H9 (cell line): ENCODE measurements around the gene TOR4A. TPM values are rescaled to one million over a fixed set of nuclear protein-coding genes. Genes with fewer than 3 reads are reported as not detected.

ENCODE experiments used
- DNase-seq: peaks from one replicate; pipeline ENCODE4 v3.0.0-alpha.2; 2017
- H2AFZ ChIP-seq: one replicate; pipeline ENCODE4 v1.6.1; 2013; ENCODE audit warnings: mild to moderate bottlenecking, low read length, control low read depth, moderate library complexity
- H2AK5ac ChIP-seq: 2 replicates; pipeline ENCODE4 v1.6.1; 2013; ENCODE audit warnings: low read length, control low read depth, mixed read lengths; ENCODE audit not compliant: insufficient read length
- H2BK120ac ChIP-seq: one replicate; pipeline ENCODE4 v1.6.1; 2013; ENCODE audit warnings: low read depth, mild to moderate bottlenecking, low read length, control low read depth, inconsistent platforms; ENCODE audit not compliant: poor library complexity, severe bottlenecking
- H2BK12ac ChIP-seq: 2 replicates; pipeline ENCODE4 v1.6.1; 2013; ENCODE audit warnings: low read length, control low read depth, mixed read lengths, low read depth; ENCODE audit not compliant: insufficient read length
- H2BK15ac ChIP-seq: 2 replicates; pipeline ENCODE4 v1.6.1; 2013; ENCODE audit warnings: low read depth, low read length, control low read depth
- H2BK20ac ChIP-seq: one replicate; pipeline ENCODE4 v1.6.1; 2013; ENCODE audit warnings: low read depth, mild to moderate bottlenecking, low read length, control low read depth, inconsistent platforms; ENCODE audit not compliant: poor library complexity, severe bottlenecking
- H2BK5ac ChIP-seq: 2 replicates; pipeline ENCODE4 v1.6.1; 2013; ENCODE audit warnings: low read length, control low read depth, mixed read lengths; ENCODE audit not compliant: insufficient read length
- H3K14ac ChIP-seq: 2 replicates; pipeline ENCODE4 v1.6.1; 2013; ENCODE audit warnings: low read length, control low read depth; ENCODE audit not compliant: insufficient read depth
- H3K18ac ChIP-seq: 2 replicates; pipeline ENCODE4 v1.6.1; 2013; ENCODE audit warnings: low read depth, mild to moderate bottlenecking, mixed read lengths, low read length, control low read depth; ENCODE audit not compliant: insufficient read length
- H3K23ac ChIP-seq: 2 replicates; pipeline ENCODE4 v1.6.1; 2013; ENCODE audit warnings: low read length, control low read depth, mixed read lengths, low read depth; ENCODE audit not compliant: insufficient read length
- H3K23me2 ChIP-seq: 2 replicates; pipeline ENCODE4 v1.6.1; 2013; ENCODE audit warnings: low read depth, mild to moderate bottlenecking, mixed read lengths, low read length, control low read depth; ENCODE audit not compliant: insufficient read length, poor library complexity, severe bottlenecking
- H3K27ac ChIP-seq: 2 replicates; pipeline ENCODE4 v1.5.1; 2013; ENCODE audit warnings: low read length, control low read depth, mixed read lengths, low read depth; ENCODE audit not compliant: insufficient read length
- H3K27me3 ChIP-seq: 2 replicates; pipeline ENCODE4 v1.6.1; 2013; ENCODE audit warnings: low read length, control low read depth, inconsistent platforms; ENCODE audit not compliant: insufficient read depth
- H3K4ac ChIP-seq: 2 replicates; pipeline ENCODE4 v1.6.1; 2013; ENCODE audit warnings: low read depth, mild to moderate bottlenecking, control low read depth, inconsistent platforms, low read length, moderate library complexity
- H3K4me1 ChIP-seq: 2 replicates; pipeline ENCODE4 v1.6.1; 2013; ENCODE audit warnings: low read length, control low read depth, inconsistent platforms; ENCODE audit not compliant: insufficient read depth
- H3K4me2 ChIP-seq: 2 replicates; pipeline ENCODE4 v1.6.1; 2013; ENCODE audit warnings: low read length, control low read depth, mixed read lengths; ENCODE audit not compliant: insufficient read length, insufficient read depth
- H3K56ac ChIP-seq: 2 replicates; pipeline ENCODE4 v1.6.1; 2013; ENCODE audit warnings: low read depth, mild to moderate bottlenecking, mixed read lengths, low read length, control low read depth; ENCODE audit not compliant: insufficient read length
- H3K79me1 ChIP-seq: 2 replicates; pipeline ENCODE4 v1.6.1; 2013; ENCODE audit warnings: low read depth, mild to moderate bottlenecking, moderate library complexity, low read length, control low read depth, inconsistent platforms; ENCODE audit not compliant: insufficient read depth, poor library complexity, severe bottlenecking
- H3K79me2 ChIP-seq: 2 replicates; pipeline ENCODE4 v1.6.1; 2013; ENCODE audit warnings: low read length, control low read depth, inconsistent platforms; ENCODE audit not compliant: insufficient read depth
- H3K9ac ChIP-seq: 2 replicates; pipeline ENCODE4 v1.6.1; 2013; ENCODE audit warnings: low read length, control low read depth, mixed read lengths; ENCODE audit not compliant: insufficient read length; ENCODE audit errors: extremely low read depth
- H3K9me3 ChIP-seq: one replicate; pipeline ENCODE4 v1.6.1; 2013; ENCODE audit warnings: low read depth, low read length, inconsistent platforms; ENCODE audit not compliant: control insufficient read depth
- H3T11ph ChIP-seq: one replicate; pipeline ENCODE4 v1.6.1; 2013; ENCODE audit warnings: mild to moderate bottlenecking, low read length, control low read depth, inconsistent platforms
- H4K20me1 ChIP-seq: one replicate; pipeline ENCODE4 v1.6.1; 2013; ENCODE audit not compliant: control insufficient read depth, insufficient read length, insufficient read depth
- H4K5ac ChIP-seq: 2 replicates; pipeline ENCODE4 v1.6.1; 2013; ENCODE audit warnings: low read depth, mild to moderate bottlenecking, mixed read lengths, low read length, control low read depth; ENCODE audit not compliant: insufficient read length
- H4K8ac ChIP-seq: replicated peaks from 2 replicates; pipeline ENCODE4 v1.6.1; 2013; ENCODE audit warnings: low read length, control low read depth, mixed read lengths, low read depth; ENCODE audit not compliant: insufficient read length
- H4K91ac ChIP-seq: 2 replicates; pipeline ENCODE4 v1.6.1; 2013; ENCODE audit warnings: low read depth, mild to moderate bottlenecking, moderate library complexity, mixed read lengths, low read length, control low read depth; ENCODE audit not compliant: insufficient read length
- H3K27ac Mint-ChIP-seq, 3 experiments: 2 replicates in 2 of 3; 3 replicates in 1 of 3; pipeline ENCODE4 v1.8.0; 2020 to 2021; ENCODE audit warnings: mixed read lengths in 3 of 3, mild to moderate bottlenecking in 1 of 3, moderate library complexity in 1 of 3
- H3K27me3 Mint-ChIP-seq: 2 replicates; pipeline ENCODE4 v1.8.0; 2021; ENCODE audit warnings: low read depth, mild to moderate bottlenecking, moderate library complexity, mixed read lengths
- H3K36me3 Mint-ChIP-seq, 3 experiments: 2 replicates in 2 of 3; 3 replicates in 1 of 3; pipeline ENCODE4 v1.8.0; 2020 to 2021; ENCODE audit warnings: low read depth in 3 of 3, mixed read lengths in 3 of 3; ENCODE audit not compliant: insufficient read depth in 1 of 3
- H3K4me1 Mint-ChIP-seq, 2 experiments: 2 replicates each; pipeline ENCODE4 v1.8.0; 2020; ENCODE audit warnings: mixed read lengths in 2 of 2
- H3K4me3 Mint-ChIP-seq, 2 experiments: 2 replicates in 1 of 2; 3 replicates in 1 of 2; pipeline ENCODE4 v1.8.0; 2020 to 2021; ENCODE audit warnings: mild to moderate bottlenecking in 2 of 2, mixed read lengths in 2 of 2, moderate library complexity in 1 of 2
- H3K9me3 Mint-ChIP-seq, 2 experiments: 2 replicates in 1 of 2; 3 replicates in 1 of 2; pipeline ENCODE4 v1.8.0; 2020; ENCODE audit warnings: mild to moderate bottlenecking in 2 of 2, mixed read lengths in 2 of 2, moderate library complexity in 1 of 2
- whole genome bisulfite sequencing: extraction: QIAGEN DNeasy Blood & Tissue Kit; methylation state at CpG from one replicate; pipeline ENCODE4 v1.1.7; 2013; ENCODE audit warnings: missing lambda C conversion rate, low lambda C conversion rate, mixed read lengths; ENCODE audit not compliant: insufficient read length; ENCODE audit errors: extremely low coverage; 5-methylcytosine and 5-hydroxymethylcytosine counted together
- total RNA-seq: library from RNA; stranded (reverse); gene quantifications from 2 replicates; pipeline ENCODE4 v1.2.1, GENCODE V29; 2021
- TF ChIP-seq, protein P1 (sequence below): fragments of 200-600 bp; sonication (generic); conservative IDR thresholded peaks from 3 replicates; pipeline ENCODE4 v1.8.0; 2021; ENCODE audit warnings: antibody characterized with exemption, mild to moderate bottlenecking

Gene TOR4A
- total RNA-seq, 1 experiment from 2014 or later, result 6.2 TPM

DNA sequence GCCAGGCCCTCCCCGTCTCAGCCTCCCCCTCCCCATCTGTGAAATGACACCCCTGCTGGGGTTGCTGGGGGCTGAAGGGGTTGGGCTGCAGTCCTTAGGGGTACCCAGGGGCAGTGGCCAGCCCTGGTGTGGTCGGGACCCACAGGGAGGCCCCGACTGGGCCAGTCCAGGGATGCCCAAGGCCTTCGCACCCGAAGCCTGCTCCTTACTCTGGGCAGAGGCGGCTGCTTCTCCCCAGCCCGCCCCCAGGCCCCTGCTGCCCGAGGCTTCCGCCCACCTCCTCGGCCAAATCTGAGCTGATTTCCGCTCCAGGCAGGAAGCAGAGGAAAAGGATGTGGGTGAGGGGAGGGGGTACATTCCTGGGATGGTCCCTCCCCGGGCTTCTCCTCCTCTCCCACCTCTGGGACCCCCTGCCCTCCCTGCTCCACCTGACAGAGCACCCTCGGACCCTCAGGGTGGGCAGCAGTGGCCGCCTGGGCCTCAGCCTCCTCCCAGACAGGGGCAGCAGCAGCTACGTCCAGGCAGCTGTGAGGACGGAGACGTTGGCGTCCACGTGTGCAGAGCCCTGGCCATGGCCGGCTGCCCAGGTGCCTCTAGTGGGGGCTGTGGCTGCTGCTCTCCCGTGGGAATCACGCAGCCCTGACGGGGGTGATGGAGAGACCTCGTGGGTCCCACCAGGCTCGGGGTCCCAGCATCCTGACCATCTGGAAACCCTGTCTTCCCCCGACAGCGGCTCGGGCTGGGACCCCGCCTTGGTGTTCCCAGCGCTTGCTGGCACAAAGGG is 28.7 kb downstream of the TOR4A start:
- Histone ChIP-seq H3K23me2 (no peaks in the 10 kb centered on the region), H2BK12ac (no peak overlapping the region), H2AFZ (no peak overlapping the region), H3K9me3 (no peaks in the 10 kb centered on the region), H2BK20ac (no peak overlapping the region), H3K79me1 (no peaks in the 10 kb centered on the region), H3K9ac (no peak overlapping the region), H3K4me1 (no peaks in the 10 kb centered on the region; the same call in 1 of the 2 replicates), H4K8ac (no peak overlapping the region), H3K4ac (no peak overlapping the region), H2BK120ac (no peak overlapping the region), H3K4me2 (no peak overlapping the region), H3K23ac (no peak overlapping the region), H2AK5ac (no peak overlapping the region), H3K18ac (no peak overlapping the region), H3T11ph (no peak overlapping the region), H4K5ac (no peak overlapping the region), H4K91ac (no peak overlapping the region), H2BK5ac (no peak overlapping the region), H3K27ac (no peak overlapping the region), H3K79me2 (no peaks in the 10 kb centered on the region), H4K20me1 (no peaks in the 10 kb centered on the region), H3K56ac (no peak overlapping the region), H3K27me3 (no peaks in the 10 kb centered on the region; the same call in 1 of the 2 replicates), H3K14ac (no peak overlapping the region), H2BK15ac (no peak overlapping the region)
- peak; percentile 38 for DNase-seq
- no peaks in the 10 kb centered on the region for H3K36me3 Mint-ChIP-seq
- H3K9me3 Mint-ChIP-seq, result no peaks in the 10 kb centered on the region; a peak in 1 of 5 replicates
- TF ChIP-seq, protein P1, sequence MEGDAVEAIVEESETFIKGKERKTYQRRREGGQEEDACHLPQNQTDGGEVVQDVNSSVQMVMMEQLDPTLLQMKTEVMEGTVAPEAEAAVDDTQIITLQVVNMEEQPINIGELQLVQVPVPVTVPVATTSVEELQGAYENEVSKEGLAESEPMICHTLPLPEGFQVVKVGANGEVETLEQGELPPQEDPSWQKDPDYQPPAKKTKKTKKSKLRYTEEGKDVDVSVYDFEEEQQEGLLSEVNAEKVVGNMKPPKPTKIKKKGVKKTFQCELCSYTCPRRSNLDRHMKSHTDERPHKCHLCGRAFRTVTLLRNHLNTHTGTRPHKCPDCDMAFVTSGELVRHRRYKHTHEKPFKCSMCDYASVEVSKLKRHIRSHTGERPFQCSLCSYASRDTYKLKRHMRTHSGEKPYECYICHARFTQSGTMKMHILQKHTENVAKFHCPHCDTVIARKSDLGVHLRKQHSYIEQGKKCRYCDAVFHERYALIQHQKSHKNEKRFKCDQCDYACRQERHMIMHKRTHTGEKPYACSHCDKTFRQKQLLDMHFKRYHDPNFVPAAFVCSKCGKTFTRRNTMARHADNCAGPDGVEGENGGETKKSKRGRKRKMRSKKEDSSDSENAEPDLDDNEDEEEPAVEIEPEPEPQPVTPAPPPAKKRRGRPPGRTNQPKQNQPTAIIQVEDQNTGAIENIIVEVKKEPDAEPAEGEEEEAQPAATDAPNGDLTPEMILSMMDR, result no peak
- WGBS, result no CpG with 5 or more reads among the region's 30 CpGs
- peaks cover 9 to 37% of the 10 kb centered on the region in 2 experiments for H3K4me1 Mint-ChIP-seq
- H3K27me3 Mint-ChIP-seq, result peaks cover 11% of the 10 kb centered on the region
- no peak overlapping the region; a peak in 1 of 7 replicates for H3K27ac Mint-ChIP-seq
- no peak overlapping the region for H3K4me3 Mint-ChIP-seq
